Stomach smooth muscle (tissue), 2 donors: Measurements from ENCODE around the gene CFAP57.

Experiments
- H3K27ac ChIP-seq: one replicate; pipeline ENCODE4 v1.7.0; 2013; ENCODE audit warnings: mild to moderate bottlenecking, low read length, inconsistent platforms
- H3K27me3 ChIP-seq, 2 donors: one replicate each; pipeline ENCODE4 v1.7.0; 2013; ENCODE audit warnings: low read length in 2 of 2; ENCODE audit not compliant: insufficient read depth in 2 of 2, control insufficient read depth in 1 of 2
- H3K36me3 ChIP-seq, 2 donors: one replicate each; pipeline ENCODE4 v1.7.0; 2013; ENCODE audit warnings: low read length in 2 of 2; ENCODE audit not compliant: control insufficient read depth in 2 of 2, insufficient read depth in 2 of 2
- H3K4me1 ChIP-seq: one replicate; pipeline ENCODE4 v1.7.0; 2013; ENCODE audit warnings: low read length; ENCODE audit not compliant: control insufficient read depth, insufficient read depth
- H3K4me3 ChIP-seq, 2 donors: one replicate each; pipeline ENCODE4 v1.7.0; 2013; ENCODE audit warnings: low read length in 2 of 2
- H3K9ac ChIP-seq, 2 donors: one replicate each; pipeline ENCODE4 v1.7.0; 2013; ENCODE audit warnings: low read length in 2 of 2, mild to moderate bottlenecking in 1 of 2
- H3K9me3 ChIP-seq, 2 donors: one replicate each; pipeline ENCODE4 v1.7.0; 2013; ENCODE audit warnings: low read length in 2 of 2; ENCODE audit not compliant: control insufficient read depth in 2 of 2
- donor health status: healthy.
- donor health status: Pancreatic carcinoma.

Gene CFAP57

DNA sequence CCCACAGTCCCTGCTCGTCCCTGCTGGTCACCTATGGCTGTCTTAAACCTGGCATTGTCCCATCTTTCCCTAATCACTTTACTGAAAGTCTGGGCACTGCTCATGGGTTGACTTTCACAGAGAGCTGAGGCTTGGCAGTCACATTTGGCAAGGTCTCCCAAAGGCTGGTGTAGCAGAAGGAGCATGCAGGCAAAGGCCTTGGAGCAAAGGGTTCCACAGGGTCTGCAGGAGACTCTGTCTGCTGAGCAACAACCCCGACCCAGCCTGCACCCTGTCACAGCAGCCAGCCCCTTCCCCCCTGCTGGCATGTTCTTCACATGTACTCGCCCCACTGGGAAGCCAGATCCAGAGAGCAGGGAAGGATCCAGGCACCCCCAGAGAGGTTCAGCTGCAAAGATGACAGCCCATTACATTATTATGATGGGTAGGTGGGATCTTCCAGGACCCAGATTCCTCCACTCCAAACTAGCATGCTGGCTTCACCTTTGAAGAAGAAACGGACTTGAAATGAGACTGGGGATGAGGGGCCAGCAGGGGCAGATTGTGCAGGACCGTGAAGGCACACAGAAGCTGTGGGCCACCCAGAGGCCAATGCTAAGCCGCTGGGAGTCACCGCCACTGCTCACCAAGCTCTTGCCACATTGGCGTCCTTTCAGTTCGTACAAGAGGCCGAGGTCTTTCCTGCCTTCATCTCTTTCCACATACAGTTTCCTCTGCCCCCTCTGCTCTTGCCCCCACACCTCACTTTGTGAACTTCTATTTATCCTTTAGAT, 83.5 kb downstream of the CFAP57 start:
- H3K9me3 ChIP-seq, result no peaks in the 10 kb centered on the region
- no peaks in the 10 kb centered on the region for H3K4me1 ChIP-seq
- no peak overlapping the region for H3K9ac ChIP-seq
- H3K4me3 ChIP-seq, result no peak overlapping the region
- H3K27me3 ChIP-seq, result peaks cover 0 to 3% of the 10 kb centered on the region in 2 donors
- H3K27ac ChIP-seq, result no peak overlapping the region
- H3K36me3 ChIP-seq, result no peaks in the 10 kb centered on the region

DNA sequence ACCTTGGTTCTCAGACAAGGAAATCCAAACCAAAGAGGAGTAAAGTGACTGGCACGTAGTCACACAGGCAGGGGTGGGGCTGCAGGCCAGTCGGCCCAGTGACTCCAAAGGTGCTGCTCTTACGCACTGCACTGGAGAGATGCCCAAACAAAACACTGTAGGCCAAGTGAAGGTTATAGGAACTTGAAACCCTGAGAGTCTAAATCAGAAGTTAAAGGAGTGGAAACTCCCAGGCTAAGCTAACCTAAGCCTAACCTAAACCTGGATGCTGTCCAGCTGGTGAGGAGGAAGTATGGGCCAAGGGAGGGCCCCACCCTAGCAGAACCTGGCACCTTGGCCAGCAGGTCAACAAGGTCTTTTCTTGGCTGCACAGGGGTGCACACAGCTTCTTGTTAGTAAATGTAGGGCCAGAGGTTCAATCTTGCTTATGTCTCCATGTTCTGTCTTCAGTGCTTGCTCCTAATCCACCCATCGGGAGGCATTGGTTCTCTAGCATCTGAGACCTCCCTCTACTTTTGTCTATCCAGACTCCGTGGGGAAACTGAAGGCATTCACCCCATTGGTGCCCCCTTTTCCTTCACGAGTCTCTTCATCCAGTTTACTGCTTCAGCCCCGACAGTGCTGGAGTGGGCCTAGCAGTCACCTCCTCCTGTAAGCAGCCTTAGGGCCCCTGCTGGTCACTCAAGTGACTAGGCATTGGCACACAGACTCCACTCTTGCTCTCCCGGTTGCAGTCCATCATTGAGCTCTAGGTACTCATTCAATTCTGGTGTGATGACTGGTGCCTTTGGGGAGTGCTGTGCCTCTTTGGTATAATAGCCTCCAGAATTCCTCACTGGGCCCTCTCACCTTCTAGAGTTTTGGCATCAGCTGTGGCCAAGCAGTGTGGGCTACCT, 84.8 kb downstream of the CFAP57 start:
- Histone ChIP-seq H3K36me3 (no peaks in the 10 kb centered on the region), H3K27ac (no peak overlapping the region), H3K4me3 (no peak overlapping the region), H3K9ac (no peak overlapping the region), H3K9me3 (no peaks in the 10 kb centered on the region), H3K27me3 (peaks cover 0 to 3% of the 10 kb centered on the region in 2 donors), H3K4me1 (no peaks in the 10 kb centered on the region)

DNA sequence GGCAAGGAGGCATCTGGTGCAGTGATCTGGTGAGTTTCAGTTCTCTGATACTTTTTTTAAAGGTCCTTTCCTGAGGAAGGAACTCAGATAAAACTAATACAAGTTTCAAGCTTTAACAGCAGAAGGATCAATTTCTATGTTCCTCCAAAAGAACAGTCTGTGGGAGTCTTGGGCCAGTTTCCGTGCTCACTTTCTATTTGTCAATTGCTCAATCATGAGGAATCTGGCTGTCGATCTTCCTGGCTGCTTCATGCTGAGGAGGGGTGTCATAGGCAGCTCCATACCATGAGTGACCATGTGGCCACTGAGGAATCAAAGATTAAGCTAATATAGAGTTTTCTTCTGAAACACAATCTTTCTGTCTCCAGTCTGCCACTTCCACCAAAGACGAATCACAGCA, 86.2 kb downstream of the CFAP57 start:
- Histone ChIP-seq H3K27ac (no peak overlapping the region), H3K27me3 (no peaks in the 10 kb centered on the region), H3K4me1 (no peaks in the 10 kb centered on the region), H3K36me3 (no peaks in the 10 kb centered on the region), H3K4me3 (no peak overlapping the region), H3K9ac (no peak overlapping the region), H3K9me3 (no peaks in the 10 kb centered on the region)

DNA sequence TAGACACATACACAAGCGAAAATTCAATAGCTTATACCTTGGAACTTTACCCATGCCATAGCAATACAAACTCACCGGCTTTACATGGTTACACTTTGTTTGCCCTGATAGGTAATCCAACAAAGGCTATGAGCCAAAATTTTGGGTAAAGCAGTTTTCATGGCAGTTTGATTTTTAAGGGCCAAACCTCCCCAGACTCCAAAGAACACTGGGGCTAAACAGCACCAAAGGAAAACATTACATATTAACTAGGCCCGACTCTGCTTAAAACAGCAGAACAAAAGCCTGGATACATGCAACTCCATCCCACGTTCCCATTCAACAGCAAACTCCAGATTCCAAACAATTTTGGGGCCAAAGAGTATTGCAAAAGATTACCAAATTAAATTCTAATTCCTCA, 93.3 kb downstream of the CFAP57 start:
- Histone ChIP-seq H3K36me3 (no peaks in the 10 kb centered on the region), H3K27ac (no peak overlapping the region), H3K4me3 (no peak overlapping the region), H3K9me3 (no peaks in the 10 kb centered on the region), H3K27me3 (peaks cover 8 to 11% of the 10 kb centered on the region in 2 donors), H3K4me1 (no peaks in the 10 kb centered on the region), H3K9ac (no peak overlapping the region)

DNA sequence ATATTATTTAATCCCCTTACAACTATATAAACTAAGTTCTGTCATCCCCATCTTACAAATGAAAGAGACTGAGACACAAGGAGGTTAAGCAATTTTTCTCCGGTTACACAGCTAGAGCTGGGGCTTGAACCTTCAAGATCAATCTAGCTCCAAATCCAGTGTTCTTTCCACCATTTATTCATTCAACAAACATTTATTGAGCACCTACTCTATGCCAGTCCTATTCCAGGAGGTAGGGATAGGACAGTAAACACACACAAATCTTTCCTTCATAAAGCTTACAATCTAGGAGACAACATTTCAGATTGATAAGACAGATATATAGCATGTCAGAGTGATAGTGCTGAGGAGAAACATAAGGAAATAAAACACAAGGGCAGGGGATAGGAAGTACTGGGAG, 94.8 kb downstream of the CFAP57 start:
- H3K27me3 ChIP-seq, result peaks cover 18 to 24% of the 10 kb centered on the region in 2 donors
- H3K27ac ChIP-seq, result no peak overlapping the region
- H3K9me3 ChIP-seq, result no peaks in the 10 kb centered on the region
- no peaks in the 10 kb centered on the region for H3K36me3 ChIP-seq
- peaks cover 4% of the 10 kb centered on the region for H3K4me1 ChIP-seq
- H3K9ac ChIP-seq, result no peak overlapping the region
- H3K4me3 ChIP-seq, result no peak overlapping the region

DNA sequence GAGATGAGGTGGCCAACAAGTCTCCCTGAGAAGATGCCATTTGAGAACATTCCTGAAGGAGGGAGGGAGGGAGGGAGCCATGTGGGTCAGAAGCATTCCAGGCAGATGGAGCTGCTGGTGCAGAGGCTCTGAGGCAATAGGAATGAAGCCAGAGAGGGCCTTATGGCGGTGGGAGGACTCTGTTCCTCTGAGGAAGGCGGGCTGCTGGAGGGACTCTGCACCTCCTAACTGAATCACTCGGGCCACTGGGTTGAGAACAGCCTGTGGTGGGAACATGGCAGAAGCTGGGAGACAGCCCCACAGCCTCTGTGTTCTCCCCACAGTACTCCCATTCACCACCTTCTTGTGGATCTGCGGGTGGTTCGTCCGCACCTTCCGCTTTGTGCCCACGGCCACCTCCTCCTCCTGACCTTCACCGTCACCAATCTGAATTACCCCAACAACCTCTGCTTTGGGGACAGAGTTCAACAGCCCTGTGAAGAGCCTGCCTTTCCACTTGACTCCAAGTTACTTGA, 95.2 kb downstream of the CFAP57 start:
- no peak overlapping the region for H3K4me3 ChIP-seq
- H3K27me3 ChIP-seq, result peaks cover 21 to 26% of the 10 kb centered on the region in 2 donors
- no peaks in the 10 kb centered on the region for H3K36me3 ChIP-seq
- H3K4me1 ChIP-seq, result peaks cover 4% of the 10 kb centered on the region
- H3K9ac ChIP-seq, result no peak overlapping the region
- H3K9me3 ChIP-seq, result no peaks in the 10 kb centered on the region
- H3K27ac ChIP-seq, result no peak overlapping the region

DNA sequence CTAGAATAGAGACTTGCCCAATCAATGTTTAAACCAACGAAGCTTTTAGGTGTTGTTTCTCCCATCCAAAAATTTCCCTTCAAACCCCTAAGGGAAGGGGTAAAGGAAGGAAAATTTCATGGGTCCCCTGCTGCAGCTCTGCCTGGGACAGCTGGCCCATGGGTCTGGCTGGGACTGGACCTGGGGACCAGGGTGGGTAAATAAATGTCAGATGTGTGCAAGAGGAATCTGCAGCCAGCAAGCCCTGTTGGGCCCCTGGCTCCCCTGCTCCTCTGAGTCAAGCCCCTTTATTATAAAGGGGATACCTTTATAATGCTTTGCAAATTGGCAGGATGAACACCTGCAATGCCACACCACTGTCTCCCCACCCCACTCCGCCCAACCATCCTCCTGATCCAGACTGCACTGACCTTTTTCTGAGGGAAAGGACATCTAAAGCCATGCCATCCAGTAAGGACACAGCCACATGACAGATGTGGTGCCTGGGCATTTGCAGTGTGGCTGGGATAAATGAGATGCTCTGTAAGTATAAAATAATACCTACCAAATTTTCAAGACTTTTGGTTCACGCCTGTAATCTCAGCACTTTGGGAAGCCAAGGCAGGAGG, 95.8 kb downstream of the CFAP57 start:
- no peak overlapping the region for H3K9ac ChIP-seq
- H3K9me3 ChIP-seq, result no peaks in the 10 kb centered on the region
- H3K27me3 ChIP-seq, result peaks cover 24 to 26% of the 10 kb centered on the region in 2 donors
- no peaks in the 10 kb centered on the region for H3K36me3 ChIP-seq
- no peak overlapping the region for H3K27ac ChIP-seq
- no peak overlapping the region for H3K4me3 ChIP-seq
- H3K4me1 ChIP-seq, result peaks cover 4% of the 10 kb centered on the region

DNA sequence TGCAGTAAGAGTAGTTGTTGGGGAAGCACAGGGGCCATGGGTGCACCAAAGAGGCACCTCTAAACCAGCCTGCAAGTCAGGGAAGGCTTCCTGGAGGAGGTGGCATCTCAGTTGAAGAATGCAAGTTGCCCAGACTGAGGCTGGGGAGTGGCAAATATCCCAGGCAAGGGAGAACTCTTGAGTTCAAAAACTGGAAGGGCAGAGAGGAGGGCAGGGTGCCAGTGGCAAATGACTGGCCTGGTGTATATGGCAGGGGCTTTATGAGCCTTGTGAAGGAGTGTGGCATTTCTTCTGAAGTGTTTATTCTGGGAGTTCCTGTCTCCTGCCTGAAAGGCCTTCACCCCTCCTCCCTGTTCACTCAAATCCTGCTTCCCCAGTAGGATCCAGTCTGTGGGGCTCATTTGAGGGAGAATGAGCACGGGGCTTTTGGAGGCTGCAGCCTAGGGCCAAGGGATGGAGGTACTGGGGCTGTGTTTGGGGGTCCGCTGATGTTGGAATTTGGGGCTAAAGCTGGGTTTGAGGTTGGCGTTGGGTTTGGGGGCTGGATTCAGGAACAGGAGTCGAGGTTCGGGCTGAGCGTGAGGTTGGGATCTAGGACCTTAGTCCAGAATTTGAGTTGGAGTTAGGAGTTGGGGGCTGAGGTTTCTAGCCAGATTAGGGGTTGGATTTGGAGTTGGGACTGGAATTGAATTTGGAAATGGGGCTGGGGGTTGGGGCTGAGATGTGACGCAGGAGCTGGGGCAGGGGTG, 97.7 kb downstream of the CFAP57 start, which contains the start of gene TMEM125:
Gene TMEM125, plus strand, starts transcription at position 357 of the 749 bp plus-strand sequence. CDS start 2,740 bp downstream, outside the sequence.
- no peak within 1 kb of the TSS for H3K27ac ChIP-seq
- H3K27me3 ChIP-seq, result peaks cover 25 to 34% of the 10 kb centered on the region in 2 donors
- H3K9me3 ChIP-seq, result no peaks in the 10 kb centered on the region
- H3K36me3 ChIP-seq, result no peaks in the 10 kb centered on the region
- H3K9ac ChIP-seq, result no peak within 1 kb of the TSS
- no peak within 1 kb of the TSS for H3K4me3 ChIP-seq
- H3K4me1 ChIP-seq, result peaks cover 4% of the 10 kb centered on the region

DNA sequence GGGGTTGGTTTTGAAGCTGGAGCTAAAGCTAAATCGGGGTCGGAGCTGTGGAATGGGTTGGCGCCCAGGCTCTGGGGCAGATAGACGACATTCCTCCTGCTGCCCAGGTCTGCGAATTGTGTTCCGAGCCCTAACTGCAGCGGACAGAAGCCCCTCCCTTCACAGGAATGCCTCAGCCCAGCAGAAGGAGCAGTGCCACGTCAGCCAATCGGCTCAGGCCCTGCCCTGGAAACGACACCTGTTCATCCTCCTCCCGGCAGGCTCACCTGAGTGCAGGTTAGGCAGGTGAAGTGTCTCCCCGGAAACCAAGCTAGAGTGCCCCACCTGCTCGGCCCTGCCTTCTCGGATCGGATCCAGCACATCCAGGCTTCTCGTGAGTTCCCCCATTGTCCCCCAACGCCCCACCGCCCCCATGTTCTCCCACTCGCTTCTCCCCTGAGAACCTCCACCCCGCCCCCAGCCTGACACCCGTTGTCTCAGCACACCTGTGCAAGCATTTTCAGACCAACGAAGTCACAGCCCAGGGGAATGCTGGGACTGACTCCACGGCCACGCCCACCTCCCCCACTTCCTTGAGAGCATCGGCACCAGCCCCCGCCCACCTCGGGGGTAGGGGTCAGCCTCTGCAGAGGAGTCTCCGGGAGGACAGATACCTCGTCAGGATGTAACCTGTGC, 98.4 kb downstream of the CFAP57 start:
- no peak overlapping the region for H3K9ac ChIP-seq
- H3K9me3 ChIP-seq, result no peaks in the 10 kb centered on the region
- no peak overlapping the region for H3K27ac ChIP-seq
- H3K27me3 ChIP-seq, result peaks cover 25 to 34% of the 10 kb centered on the region in 2 donors
- H3K36me3 ChIP-seq, result no peaks in the 10 kb centered on the region
- H3K4me3 ChIP-seq, result no peak overlapping the region
- H3K4me1 ChIP-seq, result peaks cover 4% of the 10 kb centered on the region
